Measurements from ENCODE around the gene ARMC7.
"Not testable (repeated sequence)": the region's sequence is repeated elsewhere in the genome, so short reads cannot be mapped to it uniquely, and the experiment has no call there.

The ARMC7 gene

GRCh38 chr17:75127936-75128335 lies 18.2 kb downstream of the ARMC7 start:
- not testable (repeated sequence) for H3K9me3 ChIP-seq (ENCODE audit: control insufficient read depth in 2 of 2, low read length in 2 of 2); H3K27me3 ChIP-seq (ENCODE audit: control insufficient read depth in 2 of 2, insufficient read depth in 2 of 2, low read length in 2 of 2); H3K4me3 ChIP-seq (ENCODE audit: low read length in 2 of 2)
- peak overlapping the region; percentile 71 to 74 for H3K27ac ChIP-seq (ENCODE audit: low read depth in 2 of 2, low read length in 2 of 2)
- H3K36me3 ChIP-seq (ENCODE audit: control insufficient read depth in 2 of 2, insufficient read depth in 2 of 2, low read length in 2 of 2), result peaks cover 14 to 19% of the 10 kb centered on the region in 2 donors
- H3K4me1 ChIP-seq (ENCODE audit: control insufficient read depth in 2 of 2, insufficient read depth in 2 of 2, low read length in 2 of 2), result peaks cover 32 to 51% of the 10 kb centered on the region in 2 donors
- H3K9ac ChIP-seq (ENCODE audit: low read depth in 1 of 2, low read length in 2 of 2), result peak overlapping the region in 1 of 2 donors; percentile 47

GRCh38 chr17:75128694-75129505 lies 19.1 kb downstream of the ARMC7 start:
- H3K4me1 ChIP-seq (ENCODE audit: control insufficient read depth in 2 of 2, insufficient read depth in 2 of 2, low read length in 2 of 2), result peaks cover 28 to 48% of the 10 kb centered on the region in 2 donors
- H3K9ac ChIP-seq (ENCODE audit: low read depth in 1 of 2, low read length in 2 of 2), result peak overlapping the region in 1 of 2 donors; percentile 47
- no peaks in the 10 kb centered on the region for H3K9me3 ChIP-seq (ENCODE audit: control insufficient read depth in 2 of 2, low read length in 2 of 2)
- H3K27ac ChIP-seq (ENCODE audit: low read depth in 2 of 2, low read length in 2 of 2), result peak overlapping the region; percentile 56 to 70
- H3K27me3 ChIP-seq (ENCODE audit: control insufficient read depth in 2 of 2, insufficient read depth in 2 of 2, low read length in 2 of 2), result no peaks in the 10 kb centered on the region
- H3K4me3 ChIP-seq (ENCODE audit: low read length in 2 of 2), result no peak overlapping the region
- H3K36me3 ChIP-seq (ENCODE audit: control insufficient read depth in 2 of 2, insufficient read depth in 2 of 2, low read length in 2 of 2), result peaks cover 14 to 19% of the 10 kb centered on the region in 2 donors

DNA sequence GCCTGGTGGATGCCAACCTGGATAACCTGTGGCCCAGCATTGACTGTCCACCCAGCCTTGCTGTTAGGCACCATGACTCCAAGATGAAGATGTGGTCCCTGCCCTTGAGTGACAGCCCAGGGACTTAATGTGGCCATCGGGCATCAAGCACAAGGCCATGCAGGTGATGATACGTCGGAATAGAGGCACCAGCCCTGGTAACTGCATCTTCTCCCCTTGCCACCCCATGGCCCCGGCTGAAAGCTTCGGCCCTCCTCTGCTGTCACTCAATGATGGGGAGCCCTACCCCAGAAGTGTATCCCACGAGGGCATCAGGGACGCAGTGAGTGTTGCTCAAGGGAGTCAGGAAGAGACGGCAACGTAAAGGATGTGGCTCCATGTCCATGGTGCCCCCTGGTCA lies 19.8 kb downstream of the ARMC7 start:
- H3K4me1 ChIP-seq (ENCODE audit: control insufficient read depth in 2 of 2, insufficient read depth in 2 of 2, low read length in 2 of 2), result peaks cover 24 to 44% of the 10 kb centered on the region in 2 donors
- H3K27ac ChIP-seq (ENCODE audit: low read depth in 2 of 2, low read length in 2 of 2), result no peak overlapping the region

GRCh38 chr17:75130059-75130631 lies 20.4 kb downstream of the ARMC7 start:
- H3K9me3 ChIP-seq (ENCODE audit: control insufficient read depth in 2 of 2, low read length in 2 of 2), result no peaks in the 10 kb centered on the region
- H3K9ac ChIP-seq (ENCODE audit: low read depth in 1 of 2, low read length in 2 of 2), result peak overlapping the region; percentile 56 to 91
- peak overlapping the region; percentile 88 to 89 for H3K27ac ChIP-seq (ENCODE audit: low read depth in 2 of 2, low read length in 2 of 2)
- peak overlapping the region; percentile 60 to 70 for H3K4me3 ChIP-seq (ENCODE audit: low read length in 2 of 2)
- H3K27me3 ChIP-seq (ENCODE audit: control insufficient read depth in 2 of 2, insufficient read depth in 2 of 2, low read length in 2 of 2), result no peaks in the 10 kb centered on the region
- peaks cover 16 to 19% of the 10 kb centered on the region in 2 donors for H3K36me3 ChIP-seq (ENCODE audit: control insufficient read depth in 2 of 2, insufficient read depth in 2 of 2, low read length in 2 of 2)
- H3K4me1 ChIP-seq (ENCODE audit: control insufficient read depth in 2 of 2, insufficient read depth in 2 of 2, low read length in 2 of 2), result peaks cover 18 to 38% of the 10 kb centered on the region in 2 donors

More for the DNA sequence above, 19.8 kb downstream of the ARMC7 start:
- Histone ChIP-seq H3K27me3 (ENCODE audit: control insufficient read depth in 2 of 2, insufficient read depth in 2 of 2, low read length in 2 of 2) (no peaks in the 10 kb centered on the region), H3K9me3 (ENCODE audit: control insufficient read depth in 2 of 2, low read length in 2 of 2) (no peaks in the 10 kb centered on the region), H3K36me3 (ENCODE audit: control insufficient read depth in 2 of 2, insufficient read depth in 2 of 2, low read length in 2 of 2) (peaks cover 14 to 19% of the 10 kb centered on the region in 2 donors), H3K4me3 (ENCODE audit: low read length in 2 of 2) (no peak overlapping the region), H3K9ac (ENCODE audit: low read depth in 1 of 2, low read length in 2 of 2) (no peak overlapping the region)

- Histone ChIP-seq H3K9me3 (ENCODE audit: control insufficient read depth in 2 of 2, low read length in 2 of 2) (no peaks in the 10 kb centered on the region), H3K9ac (ENCODE audit: low read depth in 1 of 2, low read length in 2 of 2) (peak overlapping the region; percentile 80 to 91), H3K4me1 (ENCODE audit: control insufficient read depth in 2 of 2, insufficient read depth in 2 of 2, low read length in 2 of 2) (peaks cover 16 to 34% of the 10 kb centered on the region in 2 donors), H3K27me3 (ENCODE audit: control insufficient read depth in 2 of 2, insufficient read depth in 2 of 2, low read length in 2 of 2) (no peaks in the 10 kb centered on the region), H3K4me3 (ENCODE audit: low read length in 2 of 2) (peak overlapping the region; percentile 60 to 70), H3K27ac (ENCODE audit: low read depth in 2 of 2, low read length in 2 of 2) (peak overlapping the region; percentile 88 to 89), H3K36me3 (ENCODE audit: control insufficient read depth in 2 of 2, insufficient read depth in 2 of 2, low read length in 2 of 2) (peaks cover 18 to 21% of the 10 kb centered on the region in 2 donors)
Observed at GRCh38 chr17:75130632-75131277, 21.0 kb downstream of the ARMC7 start.

DNA sequence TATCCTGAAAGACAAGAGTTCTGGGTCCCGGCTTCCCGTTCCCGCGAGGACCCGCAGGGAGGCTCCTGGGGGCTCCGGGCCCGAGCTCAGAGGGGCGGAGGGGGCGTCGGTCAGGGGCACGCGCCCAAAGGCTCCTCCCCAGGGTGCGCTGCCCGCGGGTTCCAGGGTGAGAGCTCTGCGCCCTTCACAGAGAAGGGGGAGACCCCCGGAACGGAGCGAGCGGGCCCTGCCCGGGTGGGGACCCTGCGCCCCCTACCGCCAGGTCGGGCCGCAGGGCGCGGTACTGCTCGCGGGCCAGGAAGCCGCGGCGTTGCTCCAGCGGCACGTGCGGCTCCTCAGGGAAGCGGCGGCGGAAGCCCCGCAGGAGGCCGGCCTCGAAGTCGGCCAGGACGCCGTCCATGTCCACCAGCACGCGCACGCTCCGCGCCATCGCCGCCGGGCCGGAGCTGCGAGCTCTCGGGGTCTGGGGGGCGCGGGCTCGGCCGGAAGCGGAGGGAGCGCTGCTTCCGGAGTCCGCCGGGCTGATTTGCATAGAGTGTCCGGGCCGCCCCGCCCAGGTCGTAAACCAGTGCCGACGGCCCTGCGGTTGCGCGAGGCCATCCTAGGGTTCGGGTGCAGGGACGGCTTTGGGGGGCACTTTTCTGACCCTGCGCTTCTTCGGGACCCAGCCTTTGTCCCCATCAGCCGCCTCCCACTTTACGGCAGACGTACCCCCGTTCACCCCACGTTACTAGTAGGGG lies 21.7 kb downstream of the ARMC7 start, which contains the start of gene NT5C:
NT5C (minus strand) TSS at position 465 of the 740 bp plus-strand sequence; CDS start at position 430, 35 bp downstream.
- Histone ChIP-seq H3K4me3 (ENCODE audit: low read length in 2 of 2) (peak within 1 kb of the TSS; percentile 60 to 70), H3K4me1 (ENCODE audit: control insufficient read depth in 2 of 2, insufficient read depth in 2 of 2, low read length in 2 of 2) (peaks cover 16 to 30% of the 10 kb centered on the region in 2 donors), H3K36me3 (ENCODE audit: control insufficient read depth in 2 of 2, insufficient read depth in 2 of 2, low read length in 2 of 2) (peaks cover 18 to 23% of the 10 kb centered on the region in 2 donors), H3K27me3 (ENCODE audit: control insufficient read depth in 2 of 2, insufficient read depth in 2 of 2, low read length in 2 of 2) (no peaks in the 10 kb centered on the region), H3K9me3 (ENCODE audit: control insufficient read depth in 2 of 2, low read length in 2 of 2) (no peaks in the 10 kb centered on the region), H3K9ac (ENCODE audit: low read depth in 1 of 2, low read length in 2 of 2) (peak within 1 kb of the TSS; percentile 80 to 91), H3K27ac (ENCODE audit: low read depth in 2 of 2, low read length in 2 of 2) (peak within 1 kb of the TSS; percentile 88 to 89)

DNA sequence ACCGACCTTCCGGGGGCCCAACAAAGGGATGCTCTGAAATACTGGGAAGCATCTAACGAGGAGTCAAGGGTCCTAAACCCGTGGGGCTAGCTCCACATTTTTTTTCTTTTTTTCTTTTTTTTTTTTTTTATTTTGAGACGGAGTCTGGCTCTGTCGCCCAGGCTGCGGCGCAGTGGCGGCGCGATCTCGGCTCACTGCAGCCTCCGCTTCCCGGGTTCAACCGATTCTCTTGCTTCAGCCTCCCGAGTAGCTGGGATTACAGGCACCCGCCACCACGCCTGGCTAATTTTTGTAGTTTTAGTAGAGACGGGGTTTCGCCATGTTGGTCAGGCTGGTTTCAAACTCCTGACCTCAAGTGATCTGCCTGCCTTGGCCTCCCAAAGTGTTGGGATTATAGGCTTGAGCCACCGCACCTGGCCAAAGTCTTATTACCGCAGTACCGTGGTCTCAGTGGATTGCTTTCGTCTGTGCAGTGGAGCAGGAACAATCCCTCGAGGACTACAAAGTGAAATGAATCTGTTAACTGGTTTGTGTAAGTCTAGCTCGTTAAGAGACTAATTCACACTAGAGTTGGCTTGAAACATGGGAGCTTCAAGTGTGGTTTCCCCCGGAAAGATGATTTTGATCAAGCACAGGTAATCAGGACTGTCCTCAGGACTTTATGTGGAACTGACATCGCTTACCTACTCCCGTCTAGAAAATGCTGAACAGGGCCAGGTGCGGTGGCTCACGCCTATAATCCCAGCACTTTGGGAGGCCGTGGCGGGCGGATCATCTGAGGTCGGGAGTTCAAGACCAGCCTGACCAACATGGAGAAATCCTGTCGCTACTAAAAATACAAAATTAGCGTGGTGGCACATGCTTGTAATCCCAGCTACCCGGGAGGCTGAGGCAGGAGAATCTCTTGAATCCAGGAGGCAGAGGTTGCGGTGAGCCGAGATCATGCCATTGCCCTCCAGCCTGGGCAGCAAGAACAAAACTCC lies 22.5 kb downstream of the ARMC7 start:
- not testable (repeated sequence) for H3K27me3 ChIP-seq (ENCODE audit: control insufficient read depth in 2 of 2, insufficient read depth in 2 of 2, low read length in 2 of 2); H3K9me3 ChIP-seq (ENCODE audit: control insufficient read depth in 2 of 2, low read length in 2 of 2)
- Histone ChIP-seq H3K36me3 (ENCODE audit: control insufficient read depth in 2 of 2, insufficient read depth in 2 of 2, low read length in 2 of 2) (peaks cover 18 to 23% of the 10 kb centered on the region in 2 donors), H3K4me1 (ENCODE audit: control insufficient read depth in 2 of 2, insufficient read depth in 2 of 2, low read length in 2 of 2) (peaks cover 16 to 27% of the 10 kb centered on the region in 2 donors), H3K4me3 (ENCODE audit: low read length in 2 of 2) (peak overlapping the region; percentile 60 to 70), H3K9ac (ENCODE audit: low read depth in 1 of 2, low read length in 2 of 2) (peak overlapping the region; percentile 80 to 91), H3K27ac (ENCODE audit: low read depth in 2 of 2, low read length in 2 of 2) (peak overlapping the region; percentile 88 to 89)

DNA sequence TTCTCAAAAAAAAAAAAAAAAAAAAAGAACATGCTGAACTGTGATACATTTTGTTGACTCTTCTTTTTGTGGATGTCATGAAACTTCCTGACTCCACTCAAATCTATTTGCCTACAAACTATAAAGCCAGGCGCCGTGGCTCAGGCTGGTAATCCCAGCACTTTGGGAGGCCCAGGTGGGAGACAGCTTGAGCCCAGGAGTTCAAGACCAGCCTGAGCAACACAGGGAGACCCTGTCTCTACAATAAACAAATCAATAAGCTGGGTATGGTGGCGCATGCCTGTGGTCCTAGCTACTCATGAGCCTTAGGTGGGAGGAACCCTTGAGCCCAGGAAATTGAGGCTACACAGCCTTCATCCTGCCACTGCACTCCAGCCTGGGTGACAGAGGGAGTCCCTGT lies 23.2 kb downstream of the ARMC7 start:
- Histone ChIP-seq H3K27ac (ENCODE audit: low read depth in 2 of 2, low read length in 2 of 2) (no peak overlapping the region), H3K4me1 (ENCODE audit: control insufficient read depth in 2 of 2, insufficient read depth in 2 of 2, low read length in 2 of 2) (peaks cover 12 to 23% of the 10 kb centered on the region in 2 donors), H3K9me3 (ENCODE audit: control insufficient read depth in 2 of 2, low read length in 2 of 2) (no peaks in the 10 kb centered on the region), H3K36me3 (ENCODE audit: control insufficient read depth in 2 of 2, insufficient read depth in 2 of 2, low read length in 2 of 2) (peaks cover 18 to 23% of the 10 kb centered on the region in 2 donors), H3K4me3 (ENCODE audit: low read length in 2 of 2) (no peak overlapping the region), H3K9ac (ENCODE audit: low read depth in 1 of 2, low read length in 2 of 2) (no peak overlapping the region), H3K27me3 (ENCODE audit: control insufficient read depth in 2 of 2, insufficient read depth in 2 of 2, low read length in 2 of 2) (no peaks in the 10 kb centered on the region)

All from mucosa of rectum (tissue), 2 donors.